K562 (cell line): ENCODE measurements around the gene PIP5KL1.

Source experiments
- CEBPB ChIP-seq: fragments of 450-650 bp; IDR thresholded peaks from 2 replicates; pipeline ENCODE4 v1.6.1; 2016; ENCODE audit warnings: missing genetic modification characterization, missing compliant biosample characterization
- EZH2 ChIP-seq: IDR thresholded peaks from 2 replicates; pipeline ENCODE4 v1.6.1; 2012; ENCODE audit warnings: low read depth, mild to moderate bottlenecking, inconsistent platforms, low read length, borderline replicate concordance
- GABPB1 ChIP-seq: sonication (generic); formaldehyde crosslinking; IDR thresholded peaks from 2 replicates; pipeline ENCODE4 v1.8.0; 2022; ENCODE audit warnings: mild to moderate bottlenecking, missing genetic modification reagents
- HEY1 ChIP-seq: fragments of 250-450 bp; sonication (Bioruptor Pico); IDR thresholded peaks from 2 replicates; pipeline ENCODE4 v1.5.0; 2020; ENCODE audit warnings: mild to moderate bottlenecking, moderate library complexity, borderline replicate concordance
- TRIM28 ChIP-seq: fragments of 450-650 bp; IDR thresholded peaks from 2 replicates; pipeline ENCODE4 v1.6.1; 2017
- ZNF263 ChIP-seq: sonication (generic); formaldehyde crosslinking; IDR thresholded peaks from 2 replicates; pipeline ENCODE4 v1.8.0; 2022; ENCODE audit warnings: mild to moderate bottlenecking, missing genetic modification reagents, borderline replicate concordance
- TF ChIP-seq, protein P1 (sequence below), 3 experiments: IDR thresholded peaks in 2 of 3; conservative IDR thresholded peaks in 1 of 3; 2 replicates each; pipeline ENCODE4 v1.5.1; 2011 to 2012; ENCODE audit warnings: low read length in 3 of 3, mild to moderate bottlenecking in 3 of 3, control low read depth in 2 of 3, improper control_type of control experiment in 1 of 3, inconsistent platforms in 1 of 3, low read depth in 1 of 3, mixed read lengths in 1 of 3, moderate library complexity in 1 of 3; ENCODE audit not compliant: insufficient read depth in 2 of 3

DNA sequence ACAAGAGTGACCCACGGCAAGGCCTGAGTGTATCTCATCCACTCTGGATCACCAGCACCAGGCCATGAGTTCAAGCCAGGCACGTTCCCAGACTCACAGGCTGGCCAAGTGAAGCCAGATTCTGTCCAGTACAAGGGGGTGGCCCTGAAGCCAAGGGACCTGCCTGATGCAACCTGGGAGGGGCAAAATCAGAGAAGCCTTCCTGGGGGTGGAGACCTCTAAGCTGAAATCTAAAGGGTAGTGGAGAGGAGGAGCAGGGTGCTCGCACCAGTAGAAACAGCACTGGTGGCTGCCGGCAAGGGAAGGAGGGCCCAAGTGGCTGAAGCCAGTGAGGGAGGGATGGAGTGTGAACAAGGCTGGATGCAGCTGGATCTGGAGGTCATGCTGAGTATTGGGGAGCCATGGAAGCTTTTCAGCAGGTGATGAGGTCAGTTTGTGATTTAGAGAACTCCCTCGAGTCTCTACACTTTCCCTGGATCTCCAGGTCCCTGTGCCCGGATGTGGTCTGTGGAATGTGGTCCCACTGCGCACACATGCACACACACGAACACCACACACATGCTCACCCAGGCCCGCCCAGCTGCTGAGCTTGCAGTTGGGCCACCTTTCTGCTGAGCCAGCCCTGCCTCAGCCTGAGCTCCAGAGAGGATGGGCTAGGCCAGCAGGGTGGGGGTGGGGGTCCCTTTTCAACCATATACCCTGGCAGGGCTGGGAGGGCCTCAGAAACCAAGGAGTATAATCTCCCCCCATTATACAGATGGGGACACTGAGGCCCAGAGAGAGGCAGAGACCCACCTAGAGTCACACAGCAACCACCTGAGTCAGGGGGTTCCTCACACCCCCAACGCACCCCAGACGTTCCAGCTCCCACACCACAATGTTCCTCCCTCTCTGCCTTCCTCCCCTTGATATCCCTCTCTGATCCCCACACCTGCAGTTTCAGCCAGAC, 1.6 kb downstream of the PIP5KL1 start:
- no peak; the same call in 1 of the 2 replicates for TF ChIP-seq ZNF263 (CRISPR knock-in tag)
- TF ChIP-seq CEBPB (tag), result no peak
- TF ChIP-seq TRIM28, result no peak
- TF ChIP-seq, protein P1, sequence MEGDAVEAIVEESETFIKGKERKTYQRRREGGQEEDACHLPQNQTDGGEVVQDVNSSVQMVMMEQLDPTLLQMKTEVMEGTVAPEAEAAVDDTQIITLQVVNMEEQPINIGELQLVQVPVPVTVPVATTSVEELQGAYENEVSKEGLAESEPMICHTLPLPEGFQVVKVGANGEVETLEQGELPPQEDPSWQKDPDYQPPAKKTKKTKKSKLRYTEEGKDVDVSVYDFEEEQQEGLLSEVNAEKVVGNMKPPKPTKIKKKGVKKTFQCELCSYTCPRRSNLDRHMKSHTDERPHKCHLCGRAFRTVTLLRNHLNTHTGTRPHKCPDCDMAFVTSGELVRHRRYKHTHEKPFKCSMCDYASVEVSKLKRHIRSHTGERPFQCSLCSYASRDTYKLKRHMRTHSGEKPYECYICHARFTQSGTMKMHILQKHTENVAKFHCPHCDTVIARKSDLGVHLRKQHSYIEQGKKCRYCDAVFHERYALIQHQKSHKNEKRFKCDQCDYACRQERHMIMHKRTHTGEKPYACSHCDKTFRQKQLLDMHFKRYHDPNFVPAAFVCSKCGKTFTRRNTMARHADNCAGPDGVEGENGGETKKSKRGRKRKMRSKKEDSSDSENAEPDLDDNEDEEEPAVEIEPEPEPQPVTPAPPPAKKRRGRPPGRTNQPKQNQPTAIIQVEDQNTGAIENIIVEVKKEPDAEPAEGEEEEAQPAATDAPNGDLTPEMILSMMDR (IDR thresholded peaks at IDR 0.05 in 2 of 3, conservative IDR thresholded peaks at IDR 0.05 in 1 of 3; ENCODE audit: insufficient read depth in 2 of 3, low read depth in 1 of 3, low read length in 3 of 3), result no peak
- TF ChIP-seq HEY1 (CRISPR knock-in tag), result no peak
- TF ChIP-seq EZH2, result no peak
- no peak for TF ChIP-seq GABPB1
